Parathyroid adenoma (tissue), 2 donors: ENCODE measurements around the gene LYRM1.

Experiments used
- H2AFZ ChIP-seq: fragments of 300-600 bp; sonication (generic); one replicate; pipeline ENCODE4 v1.7.0; 2017; ENCODE audit warnings: antibody characterized with exemption, mild to moderate bottlenecking
- H3K27ac ChIP-seq: fragments of 300-600 bp; sonication (generic); one replicate; pipeline ENCODE4 v1.7.0; 2017
- H3K27me3 ChIP-seq: fragments of 300-600 bp; sonication (generic); one replicate; pipeline ENCODE4 v1.7.0; 2017; ENCODE audit warnings: low read length; ENCODE audit not compliant: control insufficient read depth, insufficient read depth
- H3K36me3 ChIP-seq: fragments of 300-600 bp; sonication (generic); one replicate; pipeline ENCODE4 v1.7.0; 2017; ENCODE audit warnings: low read length; ENCODE audit not compliant: control insufficient read depth, insufficient read depth
- H3K4me1 ChIP-seq: fragments of 300-600 bp; sonication (generic); one replicate; pipeline ENCODE4 v1.7.0; 2017; ENCODE audit warnings: control low read depth
- H3K4me2 ChIP-seq: fragments of 300-600 bp; sonication (generic); one replicate; pipeline ENCODE4 v1.7.0; 2017; ENCODE audit warnings: low read length
- H3K4me3 ChIP-seq: fragments of 300-600 bp; sonication (generic); one replicate; pipeline ENCODE4 v1.7.0; 2017; ENCODE audit warnings: low read depth, low read length
- H3K79me2 ChIP-seq: fragments of 300-600 bp; sonication (generic); one replicate; pipeline ENCODE4 v1.7.0; 2017; ENCODE audit warnings: control low read depth
- H3K9ac ChIP-seq: fragments of 300-600 bp; sonication (generic); one replicate; pipeline ENCODE4 v1.7.0; 2017; ENCODE audit warnings: mild to moderate bottlenecking
- H3K9me3 ChIP-seq: fragments of 300-600 bp; sonication (generic); one replicate; pipeline ENCODE4 v1.7.0; 2017; ENCODE audit warnings: low read length; ENCODE audit not compliant: control insufficient read depth
- TF ChIP-seq, protein P1 (sequence below): fragments of 300-600 bp; sonication (generic); IDR thresholded peaks from one replicate; pipeline ENCODE4 v1.7.0; 2017; ENCODE audit warnings: antibody characterized with exemption, mild to moderate bottlenecking
- donor health status: primary hyperparathyroidism.

Gene LYRM1

DNA sequence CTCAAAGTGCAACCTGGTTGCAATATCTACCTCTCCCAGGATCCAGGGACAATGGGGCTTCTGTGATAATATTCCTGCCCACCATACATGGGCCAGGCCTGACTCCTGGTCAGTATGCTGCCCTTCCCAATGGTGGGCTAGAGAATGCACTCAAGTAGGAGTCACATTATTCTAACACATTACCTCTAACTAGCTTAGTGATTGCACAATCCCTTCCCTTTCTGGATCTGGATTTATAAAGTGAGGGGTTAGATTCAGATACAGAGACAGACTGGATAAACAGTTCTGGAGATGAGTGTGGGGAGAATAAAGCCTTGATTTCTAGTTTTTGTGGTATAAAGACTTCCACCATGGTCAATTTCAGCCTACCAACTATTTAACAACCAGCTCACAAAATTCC lies 33.0 kb downstream of the LYRM1 start:
- TF ChIP-seq, protein P1, sequence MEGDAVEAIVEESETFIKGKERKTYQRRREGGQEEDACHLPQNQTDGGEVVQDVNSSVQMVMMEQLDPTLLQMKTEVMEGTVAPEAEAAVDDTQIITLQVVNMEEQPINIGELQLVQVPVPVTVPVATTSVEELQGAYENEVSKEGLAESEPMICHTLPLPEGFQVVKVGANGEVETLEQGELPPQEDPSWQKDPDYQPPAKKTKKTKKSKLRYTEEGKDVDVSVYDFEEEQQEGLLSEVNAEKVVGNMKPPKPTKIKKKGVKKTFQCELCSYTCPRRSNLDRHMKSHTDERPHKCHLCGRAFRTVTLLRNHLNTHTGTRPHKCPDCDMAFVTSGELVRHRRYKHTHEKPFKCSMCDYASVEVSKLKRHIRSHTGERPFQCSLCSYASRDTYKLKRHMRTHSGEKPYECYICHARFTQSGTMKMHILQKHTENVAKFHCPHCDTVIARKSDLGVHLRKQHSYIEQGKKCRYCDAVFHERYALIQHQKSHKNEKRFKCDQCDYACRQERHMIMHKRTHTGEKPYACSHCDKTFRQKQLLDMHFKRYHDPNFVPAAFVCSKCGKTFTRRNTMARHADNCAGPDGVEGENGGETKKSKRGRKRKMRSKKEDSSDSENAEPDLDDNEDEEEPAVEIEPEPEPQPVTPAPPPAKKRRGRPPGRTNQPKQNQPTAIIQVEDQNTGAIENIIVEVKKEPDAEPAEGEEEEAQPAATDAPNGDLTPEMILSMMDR: no peak
- Histone ChIP-seq H3K27me3 (no peaks in the 10 kb centered on the region), H2AFZ (no peak overlapping the region), H3K9ac (no peak overlapping the region), H3K9me3 (no peaks in the 10 kb centered on the region), H3K4me2 (no peak overlapping the region), H3K36me3 (no peaks in the 10 kb centered on the region), H3K79me2 (no peaks in the 10 kb centered on the region), H3K4me1 (no peaks in the 10 kb centered on the region), H3K4me3 (no peak overlapping the region), H3K27ac (no peak overlapping the region)

DNA sequence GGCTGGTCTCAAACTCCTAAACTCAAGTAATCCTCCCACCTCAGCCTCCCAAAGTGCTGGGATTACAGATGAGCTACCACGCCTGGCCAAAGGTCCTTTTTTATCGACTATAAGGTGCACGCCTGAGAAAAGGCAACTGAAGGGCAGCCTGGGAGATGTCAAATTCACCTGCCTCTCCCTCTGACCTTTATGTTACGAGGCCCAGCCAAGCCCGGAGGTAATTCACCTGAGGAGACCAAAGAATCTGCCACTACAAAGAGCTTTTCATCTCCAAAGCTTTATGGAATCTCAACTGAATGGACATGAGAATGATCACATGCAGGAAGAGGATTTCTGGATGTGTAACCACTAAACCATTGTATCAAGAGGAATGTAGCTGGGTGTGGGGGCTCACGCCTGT lies 37.2 kb downstream of the LYRM1 start:
- no peak overlapping the region for H3K9ac ChIP-seq
- H2AFZ ChIP-seq: no peak overlapping the region
- TF ChIP-seq, protein P1: no peak
- H3K36me3 ChIP-seq: no peaks in the 10 kb centered on the region
- no peak overlapping the region for H3K4me3 ChIP-seq
- no peak overlapping the region for H3K4me2 ChIP-seq
- H3K79me2 ChIP-seq: no peaks in the 10 kb centered on the region
- no peaks in the 10 kb centered on the region for H3K9me3 ChIP-seq
- H3K27ac ChIP-seq: no peak overlapping the region
- no peaks in the 10 kb centered on the region for H3K4me1 ChIP-seq
- H3K27me3 ChIP-seq: no peaks in the 10 kb centered on the region

DNA sequence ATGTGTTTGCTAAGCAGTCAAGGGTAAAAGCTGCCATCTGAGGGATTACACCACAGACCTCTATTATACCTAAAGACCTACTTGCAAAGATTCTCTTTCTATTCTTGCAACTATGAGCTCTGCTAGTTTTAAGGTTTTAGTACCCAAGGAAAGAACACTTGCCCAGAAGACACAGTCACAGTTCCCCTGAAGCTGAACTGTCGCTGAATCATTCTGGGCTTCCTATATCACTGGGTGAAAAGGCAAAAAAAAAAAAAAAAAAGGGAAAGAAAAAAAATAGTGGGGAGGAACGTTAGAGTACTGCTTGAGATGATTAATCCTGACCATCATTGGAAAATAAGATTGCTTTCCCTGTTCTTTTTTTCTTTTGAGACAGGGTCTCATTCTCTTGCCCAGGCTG lies 37.9 kb downstream of the LYRM1 start:
- TF ChIP-seq, protein P1: no peak
- no peak overlapping the region for H3K4me2 ChIP-seq
- H3K36me3 ChIP-seq: no peaks in the 10 kb centered on the region

DNA sequence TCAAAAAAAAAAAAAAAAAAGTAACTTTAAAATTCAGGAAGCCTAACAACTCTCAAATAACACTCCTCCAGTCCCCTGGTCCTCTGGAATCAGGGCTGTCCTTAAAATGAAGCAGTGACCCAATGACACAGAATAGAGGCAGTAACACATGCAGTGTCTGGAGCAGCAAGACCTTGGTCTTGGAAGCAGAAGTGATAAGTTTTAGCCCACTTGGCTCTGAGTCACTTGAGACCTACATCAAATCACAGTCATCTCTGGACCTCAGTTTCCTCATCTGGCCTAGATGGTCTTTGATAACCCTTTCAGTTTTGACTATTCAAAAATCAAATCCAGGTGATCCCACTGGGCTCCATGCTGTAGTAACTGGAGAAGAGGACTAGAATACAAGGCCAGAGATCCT lies 39.0 kb downstream of the LYRM1 start:
- Histone ChIP-seq H3K27ac (no peak overlapping the region), H3K79me2 (no peaks in the 10 kb centered on the region), H3K4me1 (no peaks in the 10 kb centered on the region), H3K4me2 (no peak overlapping the region), H3K36me3 (no peaks in the 10 kb centered on the region), H3K27me3 (no peaks in the 10 kb centered on the region), H2AFZ (no peak overlapping the region), H3K4me3 (no peak overlapping the region), H3K9me3 (no peaks in the 10 kb centered on the region), H3K9ac (no peak overlapping the region)
- TF ChIP-seq, protein P1: no peak

More for the DNA sequence above, 37.9 kb downstream of the LYRM1 start:
- H3K9ac ChIP-seq: no peak overlapping the region
- H3K27me3 ChIP-seq: no peaks in the 10 kb centered on the region
- no peaks in the 10 kb centered on the region for H3K9me3 ChIP-seq
- no peaks in the 10 kb centered on the region for H3K79me2 ChIP-seq
- no peaks in the 10 kb centered on the region for H3K4me1 ChIP-seq
- no peak overlapping the region for H2AFZ ChIP-seq
- H3K27ac ChIP-seq: no peak overlapping the region
- H3K4me3 ChIP-seq: no peak overlapping the region

DNA sequence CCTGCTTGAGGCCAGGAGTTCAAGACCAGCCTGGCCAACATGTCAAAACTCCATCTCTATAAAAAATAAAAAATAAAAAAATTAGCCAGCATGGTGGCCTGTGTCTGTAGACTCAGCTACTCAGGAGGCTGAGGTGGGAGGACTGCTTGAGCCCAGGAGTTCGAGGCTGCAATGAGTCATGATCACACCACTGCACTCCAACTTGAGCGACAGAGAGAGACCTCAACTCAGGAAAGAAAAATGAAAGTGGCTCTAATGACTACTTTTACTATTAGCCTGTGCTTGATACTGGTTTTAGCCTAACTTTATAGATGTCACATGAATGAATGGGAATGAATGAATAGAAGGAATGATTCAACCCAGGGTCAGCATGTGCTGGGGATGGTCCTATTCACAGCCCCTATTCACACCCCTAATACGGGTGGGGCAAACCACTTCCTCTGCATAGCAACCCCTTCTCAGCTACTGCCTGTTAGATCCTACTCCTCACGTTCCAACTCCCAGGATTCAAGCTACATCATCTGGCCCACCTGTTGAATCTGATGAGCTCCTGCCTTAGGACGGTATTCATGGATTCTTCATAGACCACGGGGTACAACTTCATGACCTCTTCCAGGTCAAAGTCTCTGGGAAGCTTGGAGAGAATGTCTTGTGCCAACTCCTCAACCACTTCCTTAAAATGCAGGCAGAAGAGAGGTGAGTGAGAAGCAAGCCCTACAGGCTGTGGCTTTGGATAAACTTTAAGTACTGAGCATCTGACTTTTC lies 40.5 kb downstream of the LYRM1 start:
- no peak overlapping the region for H3K9ac ChIP-seq
- no peaks in the 10 kb centered on the region for H3K79me2 ChIP-seq
- H3K27me3 ChIP-seq: no peaks in the 10 kb centered on the region
- no peak overlapping the region for H2AFZ ChIP-seq
- no peak overlapping the region for H3K4me2 ChIP-seq
- H3K27ac ChIP-seq: no peak overlapping the region
- H3K4me1 ChIP-seq: no peaks in the 10 kb centered on the region
- no peak overlapping the region for H3K4me3 ChIP-seq
- H3K36me3 ChIP-seq: no peaks in the 10 kb centered on the region
- H3K9me3 ChIP-seq: no peaks in the 10 kb centered on the region
- TF ChIP-seq, protein P1: no peak
